Cerebellar nuclear complex (tissue), 1 donor: ENCODE measurements around the gene STK11.

ENCODE experiments used
- DNase-seq, 2 experiments: peaks; one replicate each; lab custom pipeline; 2025; lab: John Stamatoyannopoulos, UW

Gene STK11

GRCh38 chr19:1273263-1274041 is 67.9 kb downstream of the STK11 start:
- no peak for DNase-seq

GRCh38 chr19:1274081-1274851 is 68.7 kb downstream of the STK11 start:
- no peak for DNase-seq

GRCh38 chr19:1274852-1275259 is 69.3 kb downstream of the STK11 start:
- no peak for DNase-seq

GRCh38 chr19:1275260-1275975 is 69.8 kb downstream of the STK11 start, which contains the start of gene FAM174C:
Gene FAM174C (plus strand): TSS chr19:1275530. CDS start chr19:1275550, 20 bp downstream.
- DNase-seq, result peak; percentile 56 to 66

- no peak for DNase-seq
These were observed 70.5 kb downstream of the STK11 start for GRCh38 chr19:1275976-1276627.

- no peak for DNase-seq
These were observed 71.0 kb downstream of the STK11 start for GRCh38 chr19:1276628-1277022.

- no peak for DNase-seq
These were observed 71.5 kb downstream of the STK11 start for GRCh38 chr19:1277061-1277460.
